HepG2 (cell line): ENCODE data around the gene RAD17. TPM values are rescaled to one million over a fixed set of nuclear protein-coding genes. Genes with fewer than 3 reads are reported as not detected.

ENCODE experiments used
- AHDC1 ChIP-seq: sonication (generic); formaldehyde crosslinking; IDR thresholded peaks from 2 replicates; pipeline ENCODE4 v1.5.1; 2020; ENCODE audit warnings: mild to moderate bottlenecking, missing genetic modification reagents, borderline replicate concordance
- ARHGAP35 ChIP-seq: sonication (generic); formaldehyde crosslinking; IDR thresholded peaks from 2 replicates; pipeline ENCODE4 v1.9.0; 2022; ENCODE audit warnings: mild to moderate bottlenecking, inconsistent platforms, moderate library complexity, missing genetic modification reagents, borderline replicate concordance
- DRAP1 ChIP-seq: IDR thresholded peaks from 2 replicates; pipeline ENCODE4 v1.6.1; 2016; ENCODE audit warnings: missing genetic modification reagents, missing compliant biosample characterization
- MED1 ChIP-seq: sonication (generic); formaldehyde crosslinking; IDR thresholded peaks from 2 replicates; pipeline ENCODE4 v1.4.0; 2020; ENCODE audit warnings: missing genetic modification reagents
- SCMH1 ChIP-seq: sonication (generic); formaldehyde crosslinking; IDR thresholded peaks from 2 replicates; pipeline ENCODE4 v1.9.0; 2021; ENCODE audit warnings: missing genetic modification reagents, mild to moderate bottlenecking, borderline replicate concordance
- XRCC5 ChIP-seq: fragments of 200-400 bp; formaldehyde crosslinking; optimal IDR thresholded peaks from 2 replicates; pipeline ENCODE3; 2017; ENCODE audit warnings: mild to moderate bottlenecking, low read length
- ZBTB42 ChIP-seq: sonication (generic); formaldehyde crosslinking; IDR thresholded peaks from 2 replicates; pipeline ENCODE4 v1.5.0; 2020; ENCODE audit warnings: mild to moderate bottlenecking, missing genetic modification reagents
- ZNF280B ChIP-seq: sonication (generic); formaldehyde crosslinking; IDR thresholded peaks from 2 replicates; pipeline ENCODE4 v1.5.0; 2020; ENCODE audit warnings: missing genetic modification reagents, mild to moderate bottlenecking, borderline replicate concordance
- ZNF382 ChIP-seq: sonication (generic); formaldehyde crosslinking; IDR thresholded peaks from 2 replicates; pipeline ENCODE4 v1.5.0; 2020; ENCODE audit warnings: missing genetic modification reagents, mild to moderate bottlenecking, borderline replicate concordance
- ZNF597 ChIP-seq: sonication (generic); formaldehyde crosslinking; IDR thresholded peaks from 2 replicates; pipeline ENCODE4 v1.5.0; 2020; ENCODE audit warnings: missing genetic modification reagents
- ZNF646 ChIP-seq: sonication (generic); formaldehyde crosslinking; IDR thresholded peaks from 2 replicates; pipeline ENCODE4 v1.9.0; 2021; ENCODE audit warnings: mild to moderate bottlenecking, missing genetic modification reagents
- ZNF83 ChIP-seq: sonication (generic); formaldehyde crosslinking; IDR thresholded peaks from 2 replicates; pipeline ENCODE4 v1.4.0; 2020; ENCODE audit warnings: missing genetic modification reagents, mild to moderate bottlenecking, borderline replicate concordance
- polyA plus RNA-seq, 8 experiments: library from polyadenylated mRNA; depleted of rRNA in 3 of 8; stranded (reverse) in 7 of 8; unstranded in 1 of 8; fragments of >200 nt; fragmentation: Illumina TruSeq in 4 of 8; extraction: Trizol in 4 of 8; gene quantifications; 2 replicates each; pipeline versions ENCODE4 v1.2.1 to v1.2.3, GENCODE V29; 2011 to 2016; ENCODE audit warnings: low read depth in 4 of 8, missing spikeins in 1 of 8, mixed read lengths in 1 of 8; ENCODE audit not compliant: insufficient read depth in 1 of 8
- total RNA-seq, 5 experiments: library from RNA; depleted of rRNA; stranded (reverse); fragments of >200 nt; fragmentation: Illumina TruSeq; extraction: Trizol; gene quantifications; 2 replicates each; pipeline ENCODE4 v1.2.3, GENCODE V29; 2016; ENCODE audit warnings: low read depth in 1 of 5

Gene RAD17
- total and polyA plus RNA-seq, 2 of the 13 experiments (the other 11 are each of a cell fraction or from before 2014, with no cell fraction given) = 24.0 to 25.9 TPM

GRCh38 chr5:69451941-69452647, 82.5 kb downstream of the RAD17 start (continued):
- TF ChIP-seq AHDC1 (CRISPR knock-in tag) (peak; percentile 83; the same call in 1 of the 2 replicates), DRAP1 (CRISPR knock-in tag) (no peak), ZBTB42 (CRISPR knock-in tag) (no peak), ZNF382 (CRISPR knock-in tag) (no peak), SCMH1 (no peak), MED1 (CRISPR knock-in tag) (peak; percentile 49; the same call in 1 of the 2 replicates), ZNF597 (CRISPR knock-in tag) (no peak), ZNF280B (CRISPR knock-in tag) (no peak), XRCC5 (no peak), ZNF646 (CRISPR knock-in tag) (no peak), ARHGAP35 (CRISPR knock-in tag) (no peak), ZNF83 (CRISPR knock-in tag) (no peak)
